Measurements from ENCODE around the gene PCNX1.

The PCNX1 gene

DNA sequence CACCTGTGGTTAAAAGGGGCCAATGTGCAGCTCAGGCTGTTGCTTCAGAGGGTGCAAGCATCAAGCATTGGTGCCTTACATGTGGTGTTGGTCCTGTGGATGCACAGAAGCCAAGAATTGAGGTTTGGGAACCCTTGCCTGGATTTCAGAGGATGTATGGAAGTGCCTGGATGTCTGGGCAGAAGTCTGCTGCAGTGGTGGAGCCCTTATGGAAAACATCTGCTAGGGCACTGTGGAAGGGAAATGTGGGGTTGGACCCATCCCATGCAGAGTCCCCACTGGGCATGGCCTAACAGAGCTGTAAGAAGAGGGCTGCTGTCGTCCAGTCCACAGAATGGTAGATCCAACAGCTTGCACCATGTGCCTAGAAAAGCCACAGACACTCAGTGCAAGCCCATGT lies 36.6 kb downstream of the PCNX1 start:
- Histone ChIP-seq H3K4me1 (ENCODE audit: control insufficient read depth, insufficient read depth, low read length) (no peaks in the 10 kb centered on the region), H3K4me3 (ENCODE audit: low read length) (no peak overlapping the region), H3K36me3 (ENCODE audit: insufficient read depth, low read length) (peaks cover 19% of the 10 kb centered on the region), H3K27me3 (ENCODE audit: control insufficient read depth, insufficient read depth, low read length) (no peaks in the 10 kb centered on the region), H3K4me2 (ENCODE audit: low read length) (no peak overlapping the region), H3K9me3 (replicated peaks; ENCODE audit: low read length) (no peaks in the 10 kb centered on the region), H3K9ac (ENCODE audit: low read depth, low read length) (no peak overlapping the region)

DNA sequence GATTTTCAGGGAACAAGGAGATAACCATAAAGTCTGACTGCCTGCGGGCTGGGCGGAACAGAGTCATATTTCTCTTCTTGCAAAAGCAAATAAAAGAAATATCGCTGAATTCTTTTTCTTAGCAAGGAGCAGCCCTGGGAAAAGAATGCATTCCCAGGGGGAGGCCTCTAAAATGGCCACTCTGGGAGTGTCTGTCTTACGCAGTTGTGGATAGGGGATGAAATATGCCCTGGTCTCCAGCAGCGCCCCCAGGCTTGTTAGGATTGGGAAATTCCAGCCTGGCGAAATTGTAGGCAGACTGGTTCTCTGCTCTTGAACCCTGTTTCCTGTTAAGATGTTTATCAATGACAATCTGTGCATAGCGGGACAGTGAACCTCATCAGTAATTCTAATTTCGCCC lies 40.5 kb downstream of the PCNX1 start:
- Histone ChIP-seq H3K27me3 (ENCODE audit: control insufficient read depth, insufficient read depth, low read length) (no peaks in the 10 kb centered on the region), H3K36me3 (ENCODE audit: insufficient read depth, low read length) (peaks cover 31% of the 10 kb centered on the region), H3K9me3 (replicated peaks; ENCODE audit: low read length) (no peaks in the 10 kb centered on the region), H3K4me3 (ENCODE audit: low read length) (no peak overlapping the region), H3K4me1 (ENCODE audit: control insufficient read depth, insufficient read depth, low read length) (no peaks in the 10 kb centered on the region), H3K4me2 (ENCODE audit: low read length) (no peak overlapping the region), H3K9ac (ENCODE audit: low read depth, low read length) (no peak overlapping the region)

DNA sequence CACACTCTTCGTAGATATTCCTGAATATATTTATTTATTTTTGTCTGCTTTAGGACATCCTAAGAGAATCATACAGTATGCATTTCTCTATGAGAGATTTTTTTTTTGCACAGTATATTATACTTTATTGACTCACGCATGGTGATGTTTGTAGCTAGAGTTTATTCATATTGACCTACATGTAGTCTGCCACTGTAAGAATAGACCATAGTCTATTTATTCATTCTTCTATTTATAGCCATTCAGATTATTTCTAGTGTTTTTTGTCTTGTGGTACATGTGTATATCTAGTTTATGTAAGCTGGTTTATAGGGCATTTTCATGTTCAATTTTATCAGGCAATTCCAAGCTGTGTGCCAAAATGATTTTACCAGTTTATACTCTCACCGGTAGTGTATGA lies 45.2 kb downstream of the PCNX1 start:
- H3K9ac ChIP-seq (ENCODE audit: low read depth, low read length) = no peak overlapping the region
- peaks cover 24% of the 10 kb centered on the region for H3K36me3 ChIP-seq (ENCODE audit: insufficient read depth, low read length)
- H3K27me3 ChIP-seq (ENCODE audit: control insufficient read depth, insufficient read depth, low read length) = no peaks in the 10 kb centered on the region
- no peak overlapping the region for H3K4me3 ChIP-seq (ENCODE audit: low read length)
- H3K9me3 ChIP-seq (replicated peaks; ENCODE audit: low read length) = no peaks in the 10 kb centered on the region
- no peaks in the 10 kb centered on the region for H3K4me1 ChIP-seq (ENCODE audit: control insufficient read depth, insufficient read depth, low read length)
- no peak overlapping the region for H3K4me2 ChIP-seq (ENCODE audit: low read length)

DNA sequence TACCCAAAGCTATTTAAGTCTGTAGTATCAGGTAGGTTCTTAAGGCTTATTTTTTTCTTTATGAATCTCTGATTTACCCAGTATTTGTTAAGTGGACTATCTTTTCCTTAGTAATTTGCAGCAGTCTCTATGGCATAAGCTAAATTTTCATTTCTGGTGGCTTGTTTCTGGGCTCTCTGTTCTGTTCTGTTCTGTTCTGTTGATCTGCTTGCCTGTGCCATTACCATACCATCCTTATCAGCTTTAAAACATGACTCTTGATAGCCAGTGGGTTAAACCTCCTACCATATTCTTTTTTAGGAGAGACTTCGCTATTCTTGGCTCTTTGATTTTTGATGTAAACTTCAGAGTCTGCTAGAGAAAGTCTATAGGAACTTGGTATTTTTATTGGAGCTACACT lies 46.8 kb downstream of the PCNX1 start:
- Histone ChIP-seq H3K27me3 (ENCODE audit: control insufficient read depth, insufficient read depth, low read length) (no peaks in the 10 kb centered on the region), H3K4me2 (ENCODE audit: low read length) (no peak overlapping the region), H3K36me3 (ENCODE audit: insufficient read depth, low read length) (peaks cover 17% of the 10 kb centered on the region), H3K9me3 (replicated peaks; ENCODE audit: low read length) (no peaks in the 10 kb centered on the region), H3K4me1 (ENCODE audit: control insufficient read depth, insufficient read depth, low read length) (no peaks in the 10 kb centered on the region), H3K4me3 (ENCODE audit: low read length) (no peak overlapping the region), H3K9ac (ENCODE audit: low read depth, low read length) (no peak overlapping the region)

DNA sequence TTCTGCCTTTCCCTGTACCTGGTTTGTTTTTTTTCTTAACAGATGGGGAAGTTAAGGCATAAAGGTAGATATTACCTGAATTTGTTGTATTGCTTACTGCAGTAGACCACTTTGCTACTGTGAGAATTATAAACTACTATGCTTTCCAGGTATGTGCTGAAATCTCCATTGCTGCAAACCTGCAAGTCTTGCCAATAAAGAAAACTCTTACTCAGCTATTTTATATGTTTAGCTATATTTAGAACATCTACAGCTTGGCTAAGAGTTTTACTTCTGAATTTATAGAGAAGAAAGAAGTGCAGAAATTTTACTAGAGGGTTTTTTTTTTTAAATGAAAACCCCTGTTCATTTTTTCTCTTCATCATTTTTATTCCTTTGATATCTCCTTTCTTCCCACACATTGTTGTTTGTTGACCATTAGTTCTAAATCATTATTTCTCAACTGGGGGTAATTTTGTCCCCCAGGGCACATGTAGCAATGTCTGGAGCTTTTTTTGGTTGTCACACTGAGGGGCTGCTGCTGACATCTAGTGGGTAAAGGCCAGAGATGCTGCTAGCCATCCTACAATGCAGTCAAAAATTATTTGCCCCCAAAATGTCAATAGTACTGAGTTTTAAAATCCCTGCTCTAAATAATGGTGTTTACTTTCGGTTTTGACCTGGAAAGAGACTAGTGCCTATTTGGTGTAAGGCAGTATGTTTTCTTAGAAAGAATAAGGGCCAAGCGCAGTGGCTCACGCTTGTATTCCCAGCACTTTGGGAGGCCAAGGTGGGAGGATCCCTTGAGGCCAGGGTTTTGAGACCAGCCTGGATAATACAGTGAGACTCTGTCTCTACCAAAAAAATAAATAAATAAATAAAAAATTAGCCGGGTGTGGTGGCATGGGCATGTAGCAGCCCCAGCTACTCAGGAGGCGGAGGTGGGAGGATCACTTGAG lies 48.6 kb downstream of the PCNX1 start:
- H3K9me3 ChIP-seq (replicated peaks; ENCODE audit: low read length) = no peaks in the 10 kb centered on the region
- no peaks in the 10 kb centered on the region for H3K27me3 ChIP-seq (ENCODE audit: control insufficient read depth, insufficient read depth, low read length)
- peaks cover 6% of the 10 kb centered on the region for H3K36me3 ChIP-seq (ENCODE audit: insufficient read depth, low read length)
- H3K9ac ChIP-seq (ENCODE audit: low read depth, low read length) = no peak overlapping the region
- no peak overlapping the region for H3K4me3 ChIP-seq (ENCODE audit: low read length)
- H3K4me1 ChIP-seq (ENCODE audit: control insufficient read depth, insufficient read depth, low read length) = no peaks in the 10 kb centered on the region
- H3K4me2 ChIP-seq (ENCODE audit: low read length) = no peak overlapping the region

DNA sequence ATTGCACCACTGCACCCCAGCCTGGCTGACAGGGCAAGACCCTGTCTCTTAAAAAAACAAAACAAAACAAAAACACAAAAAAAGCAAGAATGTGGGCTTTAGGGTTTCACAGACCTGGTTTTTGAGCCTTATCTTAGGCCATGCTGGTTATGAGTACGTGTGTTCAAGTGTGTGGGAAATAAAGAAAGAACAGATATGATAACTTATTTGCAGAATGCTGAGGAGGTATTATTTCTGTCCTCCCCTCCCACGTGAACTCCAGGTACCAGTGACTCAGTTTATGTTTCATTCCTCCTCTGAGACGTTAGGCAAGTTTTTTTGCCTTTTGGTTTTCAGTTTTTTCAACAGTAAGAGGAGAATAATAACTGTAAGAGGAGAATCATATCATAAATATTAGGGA lies 49.3 kb downstream of the PCNX1 start:
- Histone ChIP-seq H3K9me3 (replicated peaks; ENCODE audit: low read length) (no peaks in the 10 kb centered on the region), H3K9ac (ENCODE audit: low read depth, low read length) (no peak overlapping the region), H3K27me3 (ENCODE audit: control insufficient read depth, insufficient read depth, low read length) (no peaks in the 10 kb centered on the region), H3K36me3 (ENCODE audit: insufficient read depth, low read length) (peaks cover 6% of the 10 kb centered on the region), H3K4me2 (ENCODE audit: low read length) (no peak overlapping the region), H3K4me1 (ENCODE audit: control insufficient read depth, insufficient read depth, low read length) (no peaks in the 10 kb centered on the region), H3K4me3 (ENCODE audit: low read length) (no peak overlapping the region)

DNA sequence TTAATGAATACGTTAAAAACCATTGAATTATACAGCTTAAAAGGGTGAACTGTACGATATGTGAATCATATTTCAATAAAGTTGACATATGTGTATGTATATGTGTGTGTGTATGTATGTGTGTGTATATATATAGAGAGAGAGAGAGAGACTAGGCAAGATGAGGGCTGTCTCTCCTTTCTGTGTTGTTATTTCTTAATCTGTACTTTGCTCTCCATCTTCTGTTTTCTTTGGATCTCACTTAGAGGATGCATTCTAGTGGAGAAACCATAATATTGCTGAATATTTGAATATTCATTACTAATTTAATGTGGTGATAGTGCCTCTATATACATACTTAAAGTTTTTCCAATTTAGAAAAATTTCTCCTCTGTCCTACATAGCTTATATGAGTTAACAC lies 50.5 kb downstream of the PCNX1 start:
- H3K9ac ChIP-seq (ENCODE audit: low read depth, low read length) = no peak overlapping the region
- no peaks in the 10 kb centered on the region for H3K27me3 ChIP-seq (ENCODE audit: control insufficient read depth, insufficient read depth, low read length)
- no peaks in the 10 kb centered on the region for H3K9me3 ChIP-seq (replicated peaks; ENCODE audit: low read length)
- H3K4me3 ChIP-seq (ENCODE audit: low read length) = no peak overlapping the region
- peaks cover 7% of the 10 kb centered on the region for H3K36me3 ChIP-seq (ENCODE audit: insufficient read depth, low read length)
- no peak overlapping the region for H3K4me2 ChIP-seq (ENCODE audit: low read length)
- H3K4me1 ChIP-seq (ENCODE audit: control insufficient read depth, insufficient read depth, low read length) = no peaks in the 10 kb centered on the region

DNA sequence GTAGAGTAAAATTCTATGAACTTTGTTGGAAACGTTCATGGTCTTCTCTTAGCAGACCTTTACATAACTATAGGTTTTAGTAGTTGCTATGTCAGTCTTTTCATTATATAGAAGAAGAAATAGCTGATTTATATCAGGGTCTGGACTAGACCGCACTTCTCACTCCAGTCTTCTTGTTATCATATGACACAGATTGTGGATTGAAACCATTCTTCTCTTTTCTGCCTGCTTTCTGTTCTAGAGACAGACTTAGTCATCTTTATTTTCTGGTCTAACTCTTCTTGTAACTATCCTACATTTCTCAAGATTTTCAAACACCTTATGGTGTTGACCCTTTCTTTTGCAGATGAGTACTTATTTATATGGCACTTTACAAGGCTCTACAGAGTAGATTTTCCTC lies 55.7 kb downstream of the PCNX1 start:
- no peaks in the 10 kb centered on the region for H3K9me3 ChIP-seq (replicated peaks; ENCODE audit: low read length)
- H3K4me1 ChIP-seq (ENCODE audit: control insufficient read depth, insufficient read depth, low read length) = no peaks in the 10 kb centered on the region
- no peak overlapping the region for H3K4me2 ChIP-seq (ENCODE audit: low read length)
- no peak overlapping the region for H3K4me3 ChIP-seq (ENCODE audit: low read length)
- peaks cover 11% of the 10 kb centered on the region for H3K36me3 ChIP-seq (ENCODE audit: insufficient read depth, low read length)
- H3K9ac ChIP-seq (ENCODE audit: low read depth, low read length) = no peak overlapping the region
- no peaks in the 10 kb centered on the region for H3K27me3 ChIP-seq (ENCODE audit: control insufficient read depth, insufficient read depth, low read length)

DNA sequence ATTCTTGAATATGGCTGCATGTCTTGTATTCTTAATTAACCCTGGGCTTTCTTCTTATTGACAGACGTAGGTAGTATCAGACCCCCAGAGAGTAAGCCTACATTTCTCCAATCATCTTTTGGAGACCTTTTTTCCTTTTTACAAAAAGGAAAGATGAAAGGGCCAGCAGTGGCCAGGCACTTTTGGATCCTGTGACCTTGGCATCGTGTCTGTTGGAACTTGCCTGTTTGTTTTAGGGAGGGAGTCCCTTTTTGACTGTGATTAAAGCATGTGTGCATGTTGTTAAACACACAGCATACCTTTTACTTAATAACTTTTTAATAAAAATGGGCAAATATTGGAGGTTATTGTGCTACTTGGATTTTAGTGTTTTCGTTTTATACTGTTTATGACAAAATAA lies 57.2 kb downstream of the PCNX1 start:
- Histone ChIP-seq H3K9ac (ENCODE audit: low read depth, low read length) (no peak overlapping the region), H3K4me1 (ENCODE audit: control insufficient read depth, insufficient read depth, low read length) (no peaks in the 10 kb centered on the region), H3K4me2 (ENCODE audit: low read length) (no peak overlapping the region), H3K4me3 (ENCODE audit: low read length) (no peak overlapping the region), H3K27me3 (ENCODE audit: control insufficient read depth, insufficient read depth, low read length) (no peaks in the 10 kb centered on the region), H3K9me3 (replicated peaks; ENCODE audit: low read length) (no peaks in the 10 kb centered on the region), H3K36me3 (ENCODE audit: insufficient read depth, low read length) (peaks cover 11% of the 10 kb centered on the region)

DNA sequence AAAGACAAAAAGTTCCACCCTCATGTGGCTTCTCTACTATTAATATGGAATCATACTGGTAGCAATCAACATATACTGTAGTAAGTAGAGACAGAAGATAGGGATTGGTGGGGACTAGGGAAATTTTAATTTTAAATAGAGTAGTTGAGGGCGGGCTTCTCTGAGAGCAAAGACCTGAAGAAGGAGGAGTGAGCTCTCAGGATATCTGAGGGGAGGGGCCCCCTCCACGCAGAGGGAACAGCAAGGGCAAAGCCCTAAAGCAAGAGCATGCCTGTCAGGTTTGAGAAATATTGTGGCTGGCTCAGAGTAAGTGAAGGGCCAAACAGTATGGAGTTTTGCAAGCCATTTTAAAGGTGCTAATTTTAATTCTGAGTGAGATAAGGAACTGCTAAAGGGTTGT lies 64.3 kb downstream of the PCNX1 start:
- H3K27me3 ChIP-seq (ENCODE audit: control insufficient read depth, insufficient read depth, low read length) = no peaks in the 10 kb centered on the region
- H3K4me1 ChIP-seq (ENCODE audit: control insufficient read depth, insufficient read depth, low read length) = no peaks in the 10 kb centered on the region
- no peaks in the 10 kb centered on the region for H3K9me3 ChIP-seq (replicated peaks; ENCODE audit: low read length)
- H3K9ac ChIP-seq (ENCODE audit: low read depth, low read length) = no peak overlapping the region
- no peak overlapping the region for H3K4me3 ChIP-seq (ENCODE audit: low read length)
- H3K36me3 ChIP-seq (ENCODE audit: insufficient read depth, low read length) = peaks cover 4% of the 10 kb centered on the region
- H3K4me2 ChIP-seq (ENCODE audit: low read length) = no peak overlapping the region

DNA sequence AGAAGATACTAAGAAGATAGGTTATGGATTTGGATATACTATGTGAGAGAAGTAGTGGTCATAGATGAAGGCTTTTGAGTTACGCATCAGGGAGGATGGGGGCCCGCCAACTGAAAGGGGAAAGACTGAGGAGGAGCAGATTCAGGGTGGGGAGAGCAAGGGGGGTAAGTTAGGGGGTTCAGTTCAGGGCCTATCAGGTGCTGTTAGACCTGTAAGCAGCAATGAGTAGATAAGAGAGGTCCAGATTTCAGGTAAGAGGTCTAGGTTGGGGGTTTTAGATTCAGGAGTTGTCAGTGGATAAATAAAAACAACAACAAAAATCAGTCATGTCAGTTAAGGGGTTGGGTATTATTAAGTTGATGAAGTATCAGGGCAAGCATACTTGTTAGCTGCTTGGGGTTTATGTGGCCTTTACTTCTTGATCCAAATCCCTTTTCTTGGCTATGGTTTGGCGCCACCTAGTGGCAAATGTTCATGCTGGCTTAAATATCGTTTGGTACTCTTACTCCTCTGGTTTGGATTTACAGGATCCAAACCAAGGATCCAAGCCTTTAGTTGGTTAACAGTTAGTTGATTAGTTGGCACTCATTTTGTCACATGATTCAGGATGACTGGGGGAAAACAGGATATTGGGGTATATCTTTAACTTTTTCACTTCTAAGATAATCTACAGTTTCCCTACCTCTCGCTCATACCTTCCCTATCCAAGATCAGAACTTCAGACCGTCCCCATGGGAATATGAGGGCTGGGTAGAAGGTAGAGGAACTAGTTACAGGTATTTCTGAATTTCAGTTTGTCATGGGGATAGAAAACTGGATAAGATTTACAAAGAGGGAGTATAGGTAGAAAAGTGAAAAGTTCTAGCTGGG lies 65.1 kb downstream of the PCNX1 start:
- no peak overlapping the region for H3K4me3 ChIP-seq (ENCODE audit: low read length)
- peaks cover 12% of the 10 kb centered on the region for H3K36me3 ChIP-seq (ENCODE audit: insufficient read depth, low read length)
- no peaks in the 10 kb centered on the region for H3K9me3 ChIP-seq (replicated peaks; ENCODE audit: low read length)
- H3K4me1 ChIP-seq (ENCODE audit: control insufficient read depth, insufficient read depth, low read length) = no peaks in the 10 kb centered on the region
- H3K4me2 ChIP-seq (ENCODE audit: low read length) = no peak overlapping the region
- no peaks in the 10 kb centered on the region for H3K27me3 ChIP-seq (ENCODE audit: control insufficient read depth, insufficient read depth, low read length)
- no peak overlapping the region for H3K9ac ChIP-seq (ENCODE audit: low read depth, low read length)

Measured in skeletal muscle satellite cell (primary cell).